NCI-H2196 treated with DMSO at 0.1 percent for 48 hours (cell line): ENCODE measurements around the gene TMPO.
"Not testable (repeated sequence)": the region's sequence is repeated elsewhere in the genome, so short reads cannot be mapped to it uniquely, and the experiment has no call there.

Experiments used
- DNase-seq: peaks from one replicate; lab custom pipeline; 2025; ENCODE audit not compliant: unreplicated experiment; lab: John Stamatoyannopoulos, UW

TMPO gene, protein sequence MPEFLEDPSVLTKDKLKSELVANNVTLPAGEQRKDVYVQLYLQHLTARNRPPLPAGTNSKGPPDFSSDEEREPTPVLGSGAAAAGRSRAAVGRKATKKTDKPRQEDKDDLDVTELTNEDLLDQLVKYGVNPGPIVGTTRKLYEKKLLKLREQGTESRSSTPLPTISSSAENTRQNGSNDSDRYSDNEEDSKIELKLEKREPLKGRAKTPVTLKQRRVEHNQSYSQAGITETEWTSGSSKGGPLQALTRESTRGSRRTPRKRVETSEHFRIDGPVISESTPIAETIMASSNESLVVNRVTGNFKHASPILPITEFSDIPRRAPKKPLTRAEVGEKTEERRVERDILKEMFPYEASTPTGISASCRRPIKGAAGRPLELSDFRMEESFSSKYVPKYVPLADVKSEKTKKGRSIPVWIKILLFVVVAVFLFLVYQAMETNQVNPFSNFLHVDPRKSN

GRCh38 chr12:98515287-98516110, at the start of gene TMPO:
TMPO (plus strand) TSS chr12:98515590; CDS start chr12:98515868, 278 bp downstream.
- DNase-seq = peak; percentile 80

DNA sequence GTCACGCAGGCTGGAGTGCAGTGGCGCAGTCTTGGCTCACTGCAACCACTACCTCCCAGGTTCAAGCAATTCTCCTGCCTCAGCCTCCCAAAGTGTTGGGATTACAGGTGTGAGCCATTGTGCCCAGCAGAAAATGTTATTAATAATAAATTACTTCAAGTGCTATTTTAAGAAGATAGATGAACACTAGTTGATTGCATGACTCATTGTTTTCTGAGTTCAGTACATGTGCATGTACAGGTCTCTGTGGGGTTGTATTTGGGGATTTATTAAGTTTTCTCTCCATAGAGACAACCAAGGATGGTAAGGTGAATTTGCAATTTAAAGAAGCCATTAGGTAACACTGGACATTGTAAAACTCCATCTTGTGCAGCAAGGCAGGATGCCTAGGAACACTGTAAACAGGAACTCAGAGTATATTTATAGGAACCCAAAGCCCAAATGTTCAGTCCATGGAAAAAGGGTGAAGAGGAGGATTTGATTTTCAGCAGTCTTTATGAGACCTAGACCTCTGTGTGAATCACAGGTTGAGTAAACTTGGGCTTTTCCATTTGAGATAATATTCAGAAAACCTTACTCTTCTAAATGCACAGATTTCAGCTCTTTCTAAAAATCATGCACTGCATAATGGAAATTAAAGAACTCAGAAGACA, 49.3 kb upstream of the TMPO start:
- no peak for DNase-seq

- no peak for DNase-seq
Observed at GRCh38 chr12:98466640-98467400, 48.6 kb upstream of the TMPO start.

DNA sequence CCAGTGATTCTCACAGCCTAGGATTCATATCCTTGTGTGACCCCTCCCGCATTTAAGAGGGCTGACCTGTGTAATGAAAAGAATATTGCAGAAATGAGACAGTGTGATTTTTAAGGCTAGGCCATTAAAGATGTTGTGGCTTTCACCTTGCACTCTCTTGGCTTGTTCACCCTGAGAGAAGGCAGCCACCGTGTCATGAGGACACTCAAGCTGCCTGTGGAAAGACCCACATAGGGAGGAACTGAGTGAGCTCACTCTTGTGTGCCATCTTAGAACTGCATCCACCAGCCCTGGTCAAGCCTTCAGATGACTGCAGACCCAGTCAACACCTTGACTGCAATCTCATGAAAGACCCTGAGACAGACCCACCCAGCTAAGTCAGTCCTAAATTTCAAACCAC, 46.3 kb upstream of the TMPO start:
- no peak for DNase-seq

GRCh38 chr12:98470469-98471082, 44.8 kb upstream of the TMPO start:
- no peak for DNase-seq

DNA sequence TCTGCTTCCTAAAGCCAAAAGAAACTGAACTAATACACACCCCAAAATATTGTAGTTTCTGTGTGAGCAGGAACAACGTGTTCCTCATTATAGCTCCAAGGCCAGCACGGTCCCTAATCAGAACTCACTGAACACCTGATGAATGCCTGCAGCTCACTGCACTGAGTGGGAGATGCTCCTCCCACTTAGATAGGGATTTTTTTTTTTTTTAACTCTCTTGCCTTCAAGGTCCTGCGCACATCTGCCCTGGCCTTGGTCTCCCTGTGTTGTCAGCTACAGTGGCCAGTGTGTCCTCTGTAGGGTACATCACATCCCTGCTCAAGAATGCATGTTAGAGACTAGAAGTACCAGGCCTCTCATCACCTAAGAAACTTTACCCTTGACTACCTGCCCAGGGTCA, 44.3 kb upstream of the TMPO start:
- no peak for DNase-seq

- DNase-seq = no peak
Observed at GRCh38 chr12:98475565-98475908, 39.9 kb upstream of the TMPO start.

DNA sequence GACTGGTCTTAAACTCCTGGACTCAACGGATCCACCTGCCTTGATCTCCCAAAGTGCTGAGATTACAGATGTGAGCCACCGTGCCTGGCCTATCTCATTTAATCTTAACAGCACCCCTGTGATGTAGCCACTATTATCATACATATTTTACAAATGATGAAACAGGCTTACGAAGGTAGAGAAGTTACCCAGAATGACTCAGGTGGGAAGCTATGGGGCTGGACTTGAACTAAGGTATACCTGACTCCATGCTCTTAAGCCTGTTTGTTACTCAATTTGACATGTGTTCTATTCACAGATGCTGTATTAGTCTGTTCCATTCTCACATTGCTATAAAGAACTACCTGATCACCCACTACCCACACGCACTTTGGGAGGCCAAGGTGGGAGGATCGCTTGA, 36.8 kb upstream of the TMPO start:
- no peak for DNase-seq

- DNase-seq = no peak
Observed at GRCh38 chr12:98483621-98484503, 31.5 kb upstream of the TMPO start.

GRCh38 chr12:98485792-98486340, 29.5 kb upstream of the TMPO start:
- DNase-seq = no peak

- not testable (repeated sequence) for DNase-seq
Observed at GRCh38 chr12:98488416-98488815, 27.0 kb upstream of the TMPO start.

DNA sequence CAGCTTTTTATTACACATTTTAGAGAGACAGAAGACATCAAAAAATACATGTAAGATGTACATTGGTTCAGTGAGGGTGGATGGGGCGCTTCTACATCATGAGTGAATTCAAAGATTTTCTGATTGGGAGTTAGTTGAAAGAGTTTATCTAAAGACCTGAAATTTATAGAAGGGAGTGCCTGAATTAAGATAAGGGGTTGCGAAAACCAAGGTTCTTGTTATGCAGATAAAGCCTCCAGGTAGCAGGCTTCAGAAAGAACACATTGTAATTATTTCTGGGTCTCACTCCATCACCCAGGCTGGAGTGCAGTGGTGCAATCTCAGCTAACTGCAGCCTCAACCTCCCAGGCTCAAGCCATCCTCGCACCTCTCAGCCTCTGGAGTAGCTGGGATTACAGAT, 26.2 kb upstream of the TMPO start:
- no peak for DNase-seq

DNA sequence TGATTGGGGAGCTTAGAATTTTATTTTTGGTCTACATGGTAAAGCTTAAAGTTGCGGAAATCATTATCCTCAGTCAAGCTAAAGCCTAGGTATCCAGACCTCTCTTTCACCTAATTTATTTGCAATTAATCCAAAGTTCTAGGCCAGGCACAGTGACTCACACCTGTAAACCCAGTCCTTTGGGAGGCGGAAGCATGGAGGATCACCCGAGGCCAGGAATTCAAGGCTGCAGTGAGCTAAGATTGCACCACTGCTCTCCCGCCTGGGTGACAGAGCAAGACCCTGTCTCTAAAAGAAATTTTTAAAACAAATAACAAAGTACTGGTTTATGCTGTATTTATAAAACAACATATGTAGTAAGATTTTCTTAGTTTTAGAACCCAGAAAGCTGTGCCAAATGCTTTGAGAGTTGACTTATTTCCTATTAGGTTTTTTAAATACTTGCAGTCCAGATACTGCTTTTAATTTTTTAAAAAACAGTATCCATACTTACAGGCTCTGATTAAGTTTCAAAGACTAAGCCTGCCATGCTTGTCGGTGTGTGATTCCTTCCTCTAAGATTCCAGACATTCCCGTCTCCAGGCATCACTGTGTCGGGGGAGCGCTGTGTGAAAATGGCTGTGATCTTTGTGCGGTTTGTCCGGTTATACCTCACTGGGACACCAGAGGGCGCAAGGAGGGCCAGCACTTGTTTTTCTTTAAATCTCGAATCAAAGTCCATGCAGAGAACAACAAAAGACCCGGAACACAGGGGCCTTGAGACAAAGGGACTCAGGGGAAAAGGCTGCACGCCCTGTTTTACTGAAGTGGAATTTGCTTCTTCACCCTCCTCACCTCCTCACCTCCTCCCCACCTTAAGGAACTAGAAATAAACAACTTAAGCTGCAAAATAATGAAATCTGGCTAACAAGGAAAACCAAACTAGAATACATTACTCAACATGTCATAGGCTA, 24.6 kb upstream of the TMPO start:
- peak; percentile 72 for DNase-seq

DNA sequence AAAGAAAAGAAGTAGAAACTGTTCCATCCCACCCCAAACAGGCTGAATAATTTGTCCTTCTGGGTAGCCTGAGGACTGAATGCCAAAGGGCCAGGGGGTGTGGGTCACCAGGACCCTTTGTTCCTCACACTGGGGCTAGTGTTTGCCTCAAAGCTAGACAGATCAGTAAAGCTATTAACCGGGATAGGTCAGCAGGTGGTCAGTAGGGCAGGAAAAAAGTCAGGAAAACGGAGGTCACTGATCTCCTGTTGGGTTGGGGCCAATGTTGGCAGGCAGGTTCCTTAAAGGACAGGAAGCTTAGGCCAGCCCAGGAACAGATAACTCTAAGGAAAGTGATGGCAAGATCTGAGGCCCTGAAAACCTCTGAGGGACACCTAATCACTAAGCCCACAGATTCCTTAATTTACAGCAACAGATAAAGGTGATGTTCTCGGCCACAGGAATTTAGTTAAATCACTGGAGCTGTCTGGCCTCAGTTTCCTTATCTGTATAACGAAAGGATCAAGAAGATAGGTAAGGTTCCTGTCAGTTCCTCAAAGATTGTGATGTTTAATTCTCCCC, 22.7 kb upstream of the TMPO start:
- no peak for DNase-seq

- DNase-seq = not testable (repeated sequence)
Observed at GRCh38 chr12:98501266-98501629, 14.1 kb upstream of the TMPO start.

- DNase-seq = peak; percentile 79
Observed at GRCh38 chr12:98503342-98503591, 12.1 kb upstream of the TMPO start.

- DNase-seq = peak; percentile 88
Observed at GRCh38 chr12:98503592-98504367, 11.6 kb upstream of the TMPO start.

GRCh38 chr12:98504368-98504617, 11.1 kb upstream of the TMPO start:
- DNase-seq = no peak
